ELR (cell line): Measurements from ENCODE around the gene TMEM131L.
"Not testable (repeated sequence)": the region's sequence is repeated elsewhere in the genome, so short reads cannot be mapped to it uniquely, and the experiment has no call there.

Experiments
- DNase-seq: peaks from one replicate; pipeline ENCODE4 v3.0.0-alpha.2; 2015; ENCODE audit warnings: low read depth

Gene TMEM131L

GRCh38 chr4:153507310-153508073 lies 41.3 kb downstream of the TMEM131L start:
- DNase-seq: no peak

DNA sequence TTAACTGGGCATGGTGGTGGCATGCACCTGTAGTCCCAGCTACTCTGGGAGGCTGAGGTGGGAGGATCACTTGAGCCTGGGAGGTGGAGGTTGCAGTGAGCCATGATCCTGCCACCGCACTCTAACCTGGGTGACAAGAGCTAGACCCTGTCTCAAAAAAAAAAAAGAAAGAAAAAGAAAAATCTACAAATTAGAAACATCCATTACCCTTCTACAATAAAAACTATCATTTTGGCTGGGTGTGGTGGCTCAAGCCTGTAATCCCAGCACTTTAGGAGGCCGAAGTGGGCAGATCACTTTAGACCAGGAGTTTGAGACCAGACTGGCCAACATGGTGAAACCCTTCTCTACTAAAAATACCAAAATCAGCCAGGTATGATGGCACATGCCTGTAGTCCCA lies 43.1 kb downstream of the TMEM131L start:
- not testable (repeated sequence) for DNase-seq

GRCh38 chr4:153509724-153510123 lies 43.6 kb downstream of the TMEM131L start:
- DNase-seq: no peak

DNA sequence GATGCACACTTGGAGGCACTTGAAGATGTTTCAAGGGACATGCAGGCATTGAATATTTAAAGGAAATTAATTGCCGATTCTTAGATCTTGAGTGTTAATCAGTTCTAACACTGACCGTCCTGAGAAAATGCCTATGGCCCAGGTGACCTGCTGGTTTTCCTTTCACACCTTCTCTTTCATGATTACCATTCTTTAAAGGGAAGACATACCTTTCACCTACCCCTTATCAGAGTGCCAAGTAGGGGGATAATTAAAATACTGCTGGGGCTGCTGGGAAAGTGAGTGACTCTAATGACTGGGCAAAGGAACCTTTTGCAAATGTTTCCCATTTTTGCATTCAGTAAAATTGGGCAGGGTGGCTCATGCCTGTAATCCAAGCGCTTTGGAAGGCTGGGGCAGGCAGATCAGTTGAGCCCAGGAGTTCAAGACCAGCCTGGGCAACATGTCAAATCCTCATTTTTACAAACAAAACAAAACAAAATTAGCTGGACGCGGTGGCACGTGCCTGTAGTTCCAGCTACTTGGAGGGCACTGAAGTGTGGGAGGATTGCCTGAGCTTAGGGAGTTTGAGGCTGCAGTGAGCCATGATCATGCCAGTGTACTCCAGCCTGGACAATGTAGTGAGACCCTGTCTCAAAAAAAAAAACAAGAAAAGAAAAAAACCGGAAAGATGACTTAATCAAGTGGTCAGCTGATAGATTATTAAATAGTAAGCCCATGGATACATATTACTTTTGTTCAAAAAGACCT lies 44.3 kb downstream of the TMEM131L start:
- DNase-seq: no peak

- no peak for DNase-seq
Observed at GRCh38 chr4:153511104-153511503, 44.9 kb downstream of the TMEM131L start.

DNA sequence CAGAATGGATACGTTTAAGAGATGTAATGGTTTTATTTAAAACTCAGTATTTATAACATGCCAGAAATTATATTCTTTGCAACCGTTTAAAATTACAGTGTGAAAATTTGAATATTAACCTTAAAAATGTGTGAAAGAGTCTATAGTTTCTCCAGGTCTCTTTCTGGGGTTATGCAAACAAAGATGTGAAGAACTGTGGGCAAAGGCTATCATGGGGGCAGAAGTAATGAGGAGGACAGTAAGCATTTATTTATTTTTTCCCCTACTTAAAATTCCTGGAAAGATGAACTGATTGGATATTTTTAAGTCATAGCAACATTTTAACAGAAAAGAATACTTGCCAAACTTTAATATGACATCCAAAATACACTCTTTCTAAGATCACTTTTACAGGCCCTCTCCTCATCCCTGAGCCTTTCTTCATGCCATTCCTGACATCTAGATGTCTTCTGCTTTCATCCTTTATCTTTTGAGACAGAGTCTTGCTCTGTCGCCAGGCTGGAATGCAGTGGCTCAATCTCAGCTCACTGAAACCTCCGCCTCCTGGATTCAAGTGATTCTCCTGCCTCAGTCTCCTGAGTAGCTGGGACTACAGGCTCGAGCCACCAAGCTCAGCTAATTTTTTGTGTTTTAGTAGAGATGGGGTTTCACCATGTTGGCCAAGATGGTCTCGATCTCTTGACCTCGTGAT lies 46.1 kb downstream of the TMEM131L start:
- no peak for DNase-seq

DNA sequence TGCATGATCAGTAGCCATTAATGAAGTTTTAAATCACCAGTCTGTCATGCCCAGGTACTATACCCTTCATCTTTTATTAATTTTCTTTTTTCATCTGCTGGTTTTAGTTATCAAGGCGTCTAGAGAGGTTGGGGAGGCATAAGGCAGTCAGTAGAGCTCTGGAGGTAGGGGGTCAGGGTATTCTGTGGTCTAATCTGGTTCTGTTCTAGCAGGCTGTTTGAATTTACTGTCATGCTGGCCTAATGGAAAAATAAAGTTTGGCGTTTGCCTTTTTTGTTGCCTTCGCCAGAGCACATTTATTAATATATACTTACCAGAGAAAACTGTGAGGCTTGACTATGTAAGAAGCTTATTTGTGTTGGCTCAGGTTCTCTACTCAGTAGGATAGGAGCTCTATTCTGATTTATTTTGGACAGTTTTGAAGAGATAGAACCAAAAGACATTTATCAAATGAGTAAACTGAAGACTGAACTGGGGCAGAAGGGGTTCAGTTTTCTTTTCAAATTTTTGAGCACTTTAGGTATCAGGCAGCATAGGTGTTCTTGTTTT lies 46.9 kb downstream of the TMEM131L start:
- DNase-seq: no peak

DNA sequence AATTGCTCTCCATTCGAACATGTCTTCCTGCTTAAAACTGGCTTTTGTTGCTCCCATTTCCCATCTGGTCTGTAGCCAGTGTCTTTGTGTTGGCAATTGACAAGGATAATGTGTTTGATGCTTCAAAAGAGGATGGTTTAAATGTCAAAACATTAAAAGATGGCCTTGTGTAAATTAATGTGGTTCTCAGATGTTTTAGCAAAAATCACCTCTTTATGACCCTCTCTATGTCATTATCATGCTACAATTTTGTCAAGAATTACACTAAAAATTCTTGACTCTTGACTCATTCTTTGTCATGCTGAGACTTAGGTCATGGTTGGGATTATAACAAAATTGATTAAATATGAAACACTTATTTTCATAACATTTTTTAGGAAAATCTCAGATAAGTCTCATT lies 47.4 kb downstream of the TMEM131L start:
- peak; percentile 81 for DNase-seq

- DNase-seq: peak; percentile 70
Observed at GRCh38 chr4:153514001-153514526, 47.9 kb downstream of the TMEM131L start.

DNA sequence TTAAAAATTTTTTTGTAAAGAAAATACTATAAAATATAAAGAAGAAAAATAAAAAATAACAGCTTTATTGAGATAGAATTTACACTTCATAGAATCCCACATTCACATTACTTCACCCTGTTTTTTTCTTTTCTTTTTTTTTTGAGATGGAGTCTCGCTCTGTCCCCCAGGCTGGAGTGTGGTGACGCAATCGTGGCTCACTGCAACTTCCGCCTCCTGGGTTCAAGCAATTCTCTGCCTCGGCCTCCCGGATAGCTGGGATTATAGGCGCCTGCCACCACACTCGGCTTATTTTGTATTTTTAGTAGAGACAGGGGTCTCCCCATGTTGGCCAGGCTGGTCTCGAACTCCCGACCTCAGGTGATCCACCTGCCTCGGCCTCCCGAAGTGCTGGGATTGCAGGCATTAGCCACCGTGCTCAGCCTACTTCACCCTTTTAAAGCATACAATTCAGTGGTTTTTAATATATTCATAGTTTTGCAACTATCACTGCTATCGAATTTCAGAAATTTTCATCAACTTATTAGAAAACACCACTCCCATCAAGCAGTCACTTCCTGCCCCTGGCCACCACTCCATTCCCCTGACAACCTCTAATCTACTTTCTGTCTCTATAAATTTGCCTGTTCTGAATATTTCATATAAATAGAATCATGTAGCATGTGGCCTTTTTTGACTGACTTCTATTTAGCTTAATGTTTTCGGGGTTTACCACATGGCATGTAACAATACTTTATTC lies 48.7 kb downstream of the TMEM131L start:
- DNase-seq: no peak

GRCh38 chr4:153517159-153517558 lies 51.0 kb downstream of the TMEM131L start:
- no peak for DNase-seq

GRCh38 chr4:153518001-153518400 lies 51.8 kb downstream of the TMEM131L start:
- no peak for DNase-seq

- DNase-seq: no peak
Observed at GRCh38 chr4:153518637-153519389, 52.7 kb downstream of the TMEM131L start.

DNA sequence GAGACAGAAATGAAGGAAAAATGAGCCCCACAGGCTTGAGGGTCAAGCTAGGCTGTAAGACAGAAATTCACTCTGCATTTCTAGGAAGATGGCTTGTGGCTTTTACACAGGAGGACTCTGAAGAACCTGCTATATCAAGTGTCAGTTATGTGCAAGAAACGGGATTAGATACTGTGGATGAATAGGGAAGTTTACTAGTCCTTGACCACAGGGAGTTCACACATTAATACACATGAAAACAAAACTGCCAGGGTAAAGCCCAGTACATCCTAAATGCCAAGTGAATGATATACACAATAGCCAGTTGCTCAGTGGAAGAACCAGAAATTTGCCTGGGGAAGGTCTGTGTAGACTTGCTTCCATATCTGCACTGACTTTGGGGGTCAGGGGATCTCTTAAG lies 53.5 kb downstream of the TMEM131L start:
- DNase-seq: no peak

- DNase-seq: no peak
Observed at GRCh38 chr4:153520227-153520626, 54.1 kb downstream of the TMEM131L start.

DNA sequence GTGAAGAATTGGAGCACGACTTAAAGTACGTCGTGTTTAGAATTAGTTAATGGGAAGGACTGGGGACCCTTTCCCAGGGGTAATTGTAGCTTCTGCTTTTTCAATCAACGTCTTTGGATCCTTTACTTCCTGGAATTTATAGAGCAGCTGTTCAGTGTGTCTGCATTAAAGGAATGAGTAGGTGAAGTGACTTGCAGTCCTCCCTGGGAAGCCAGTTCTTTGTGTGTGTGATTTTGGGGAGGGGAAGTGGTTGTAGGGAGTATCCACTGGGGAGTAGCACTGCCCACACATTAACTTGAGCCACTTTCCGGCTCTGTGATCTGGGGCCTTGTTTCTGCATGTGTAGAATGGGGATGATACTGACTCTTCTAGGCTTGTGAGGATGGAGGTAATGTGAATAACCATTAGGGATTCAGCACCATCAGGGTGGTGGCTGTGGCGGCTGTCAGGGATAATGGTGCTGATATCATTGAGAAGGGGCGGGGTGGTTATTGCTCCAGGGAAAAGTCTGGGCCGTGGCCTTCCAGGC lies 54.7 kb downstream of the TMEM131L start:
- DNase-seq: no peak

GRCh38 chr4:153521478-153521877 lies 55.3 kb downstream of the TMEM131L start:
- DNase-seq: no peak

DNA sequence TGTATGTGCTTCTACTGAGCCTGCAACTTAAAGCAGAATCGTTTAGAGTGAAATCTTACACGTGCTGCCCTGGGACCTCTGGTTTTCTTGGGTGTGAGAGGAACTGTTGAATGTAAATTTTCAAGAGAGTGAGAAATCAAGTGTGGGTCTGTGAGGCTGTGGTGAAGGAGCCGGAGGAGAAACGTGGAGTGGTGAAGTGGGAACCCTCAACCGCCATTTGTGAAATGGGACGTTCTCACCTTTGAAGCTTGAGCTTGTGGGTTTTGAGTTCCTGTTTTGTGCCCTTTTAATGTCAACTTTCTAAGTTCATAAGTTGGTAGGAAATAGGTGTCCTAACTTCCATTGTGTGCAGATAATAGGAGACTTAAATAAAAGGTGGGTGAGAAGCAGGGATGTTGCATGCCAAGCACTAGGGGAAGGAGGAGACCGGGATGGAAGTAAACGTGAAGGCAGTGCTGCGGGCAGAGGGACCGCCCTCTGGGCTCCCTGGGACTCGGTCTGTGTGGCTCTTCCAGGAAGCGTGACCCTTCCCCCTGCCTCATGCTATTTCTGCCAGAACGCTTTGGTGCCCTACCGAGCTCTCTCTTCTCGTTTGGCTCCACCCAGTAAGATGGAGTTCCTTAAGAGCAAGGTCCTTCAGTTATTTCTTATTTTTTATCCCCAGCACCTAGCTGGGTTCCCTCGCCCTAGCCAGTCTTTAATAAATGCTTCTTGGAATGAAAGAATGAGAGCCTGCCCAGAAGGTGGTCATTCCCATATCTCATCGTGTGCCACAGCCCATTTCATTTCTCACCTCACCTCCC lies 56.0 kb downstream of the TMEM131L start:
- DNase-seq: no peak

DNA sequence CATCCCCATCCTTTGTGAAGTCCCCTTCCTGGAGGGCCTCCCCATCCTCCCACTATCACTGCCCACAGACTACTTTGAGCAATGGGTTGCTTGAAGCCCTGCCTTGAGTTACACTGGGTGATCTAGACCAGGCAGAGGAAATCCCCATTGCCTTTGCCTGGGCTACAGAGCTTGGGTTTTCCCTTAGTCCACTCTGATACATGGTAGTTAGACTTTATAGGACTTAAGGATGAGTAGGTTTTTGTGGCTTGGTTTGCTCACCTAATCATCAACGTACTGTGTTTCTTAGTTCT lies 56.6 kb downstream of the TMEM131L start:
- no peak for DNase-seq

- DNase-seq: no peak
Observed at GRCh38 chr4:153523164-153523796, 57.1 kb downstream of the TMEM131L start.
